HepG2 (cell line): ENCODE measurements around the gene DMPK. TPM values are rescaled to one million over a fixed set of nuclear protein-coding genes. Genes with fewer than 3 reads are reported as not detected.

Experiments
- ATAC-seq: fragments of 200-7000 bp; cut with Tn5 transposase; 3 replicates; pipeline ENCODE4 v1.9.1; 2020; ENCODE audit warnings: mild to moderate bottlenecking, moderate library complexity
- BruUV-seq: library from RNA; stranded (reverse); fragments of 400-500 nt; replicated peaks from 2 replicates; lab custom pipeline; 2021; lab: Mats Ljungman, UMichigan
- CTCF ChIA-PET: fragments of 300-600 bp; formaldehyde crosslinking; extraction: SDS; loops from one replicate; lab custom pipeline; 2021; ENCODE audit warnings: low total read pairs, inconsistent platforms, low intra/inter-chr PET ratio; lab: Yijun Ruan, JAX
- POLR2A ChIA-PET: fragments of 350-600 bp; sonication (Branson Sonifier 250); formaldehyde crosslinking; loops from one replicate; lab custom pipeline; 2020; ENCODE audit warnings: antibody characterized with exemption, inconsistent platforms; lab: Yijun Ruan, JAX
- DNase-seq: peaks from one replicate; pipeline ENCODE4 v3.0.0-alpha.2; 2015; ENCODE audit warnings: low spot score
- FAIRE-seq: peaks from 3 replicates; lab custom pipeline; 2011; peaks lifted over from hg19 to GRCh38; lab: Jason Lieb, UNC
- H2AFZ ChIP-seq: one replicate; pipeline ENCODE4 v1.6.1; 2011; ENCODE audit warnings: low read length, inconsistent platforms
- H3K27ac ChIP-seq: fragments of 300-600 bp; 3 replicates; pipeline ENCODE4 v1.8.0; 2011; ENCODE audit warnings: mixed run types, mild to moderate bottlenecking, mixed read lengths, low read length, inconsistent platforms; ENCODE audit not compliant: insufficient read depth; ENCODE audit errors: extremely low read length
- H3K27me3 ChIP-seq, 2 experiments: fragments of 200-600 bp in 1 of 2; 2 replicates in 1 of 2; 3 replicates in 1 of 2; pipeline versions ENCODE4 v1.6.0 to v1.8.0; 2011; ENCODE audit warnings: low read length in 2 of 2, mild to moderate bottlenecking in 2 of 2, moderate library complexity in 2 of 2, inconsistent platforms in 1 of 2; ENCODE audit not compliant: insufficient read depth in 2 of 2, control insufficient read depth in 1 of 2
- H3K36me3 ChIP-seq, 2 experiments: fragments of 200-600 bp in 1 of 2; replicated peaks in 1 of 2; 2 replicates in 1 of 2; 3 replicates in 1 of 2; pipeline versions ENCODE4 v1.5.1 to v1.8.0; 2011; ENCODE audit warnings: low read length in 2 of 2, inconsistent platforms in 1 of 2; ENCODE audit not compliant: insufficient read depth in 2 of 2, control insufficient read depth in 1 of 2
- H3K4me1 ChIP-seq: 2 replicates; pipeline ENCODE4 v1.5.1; 2012; ENCODE audit warnings: low read length, inconsistent platforms; ENCODE audit not compliant: insufficient read depth
- H3K4me2 ChIP-seq: 2 replicates; pipeline ENCODE4 v1.6.0; 2011; ENCODE audit warnings: low read depth, low read length, inconsistent platforms
- H3K4me3 ChIP-seq, 3 experiments: fragments of 200-600 bp in 1 of 3; sonication (generic), shearing (Covaris generic) in 1 of 3; replicated peaks in 1 of 3; 2 replicates each; pipeline ENCODE4 v1.5.1; 2011 to 2016; ENCODE audit warnings: low read length in 3 of 3, inconsistent platforms in 2 of 3, low read depth in 2 of 3, mild to moderate bottlenecking in 2 of 3, control low read depth in 1 of 3, mixed read lengths in 1 of 3; ENCODE audit not compliant: insufficient read depth in 1 of 3
- H3K79me2 ChIP-seq: one replicate; pipeline ENCODE4 v1.6.1; 2011; ENCODE audit warnings: low read length, inconsistent platforms; ENCODE audit not compliant: insufficient read depth
- H3K9ac ChIP-seq: 2 replicates; pipeline ENCODE4 v1.6.0; 2011; ENCODE audit warnings: mild to moderate bottlenecking, low read depth, low read length, inconsistent platforms; ENCODE audit not compliant: insufficient read depth
- H3K9me3 ChIP-seq: 2 replicates; pipeline ENCODE4 v1.5.1; 2012; ENCODE audit warnings: mild to moderate bottlenecking, low read length
- H4K20me1 ChIP-seq: 2 replicates; pipeline ENCODE4 v1.6.0; 2011; ENCODE audit warnings: inconsistent platforms, mild to moderate bottlenecking, low read length, moderate library complexity; ENCODE audit not compliant: insufficient read depth
- DPF2 ChIP-seq: sonication (generic); formaldehyde crosslinking; IDR thresholded peaks from 2 replicates; pipeline ENCODE4 v1.4.0; 2020; ENCODE audit warnings: mild to moderate bottlenecking, low read depth, missing genetic modification reagents, borderline replicate concordance
- GTF2F1 ChIP-seq: fragments of 150-350 bp; IDR thresholded peaks from 2 replicates; pipeline ENCODE4 v1.6.1; 2014; ENCODE audit warnings: low read length
- HOXA3 ChIP-seq: sonication (generic); formaldehyde crosslinking; IDR thresholded peaks from 2 replicates; pipeline ENCODE4 v1.5.0; 2020; ENCODE audit warnings: missing genetic modification reagents
- MLX ChIP-seq: IDR thresholded peaks from 2 replicates; pipeline ENCODE4 v1.6.1; 2016
- RARA ChIP-seq: IDR thresholded peaks from 2 replicates; pipeline ENCODE4 v1.6.1; 2016; ENCODE audit warnings: missing genetic modification reagents, missing compliant biosample characterization
- SP4 ChIP-seq: sonication (generic); formaldehyde crosslinking; IDR thresholded peaks from 2 replicates; pipeline ENCODE4 v1.8.1; 2023; ENCODE audit warnings: mild to moderate bottlenecking, missing genetic modification reagents
- ZBTB46 ChIP-seq: sonication (generic); formaldehyde crosslinking; IDR thresholded peaks from 2 replicates; pipeline ENCODE4 v1.4.0; 2020; ENCODE audit warnings: mild to moderate bottlenecking, missing genetic modification reagents, borderline replicate concordance
- ZEB1 ChIP-seq: IDR thresholded peaks from 2 replicates; pipeline ENCODE4 v1.6.1; 2012; ENCODE audit warnings: mild to moderate bottlenecking, low read depth, inconsistent platforms; ENCODE audit not compliant: insufficient replicate concordance
- ZKSCAN1 ChIP-seq: fragments of 150-350 bp; IDR thresholded peaks from 2 replicates; pipeline ENCODE4 v1.6.1; 2014; ENCODE audit warnings: low read length
- ZNF101 ChIP-seq: sonication (generic); formaldehyde crosslinking; IDR thresholded peaks from 2 replicates; pipeline ENCODE4 v1.4.0; 2020; ENCODE audit warnings: mild to moderate bottlenecking, low read depth, missing genetic modification reagents, borderline replicate concordance
- ZNF510 ChIP-seq: sonication (generic); formaldehyde crosslinking; IDR thresholded peaks from 2 replicates; pipeline ENCODE4 v1.4.0; 2020; ENCODE audit warnings: low read depth, mild to moderate bottlenecking, missing genetic modification reagents
- ZNF543 ChIP-seq: sonication (generic); formaldehyde crosslinking; IDR thresholded peaks from 2 replicates; pipeline ENCODE4 v1.4.0; 2020; ENCODE audit warnings: mild to moderate bottlenecking, missing genetic modification reagents
- ZNF567 ChIP-seq: sonication (generic); formaldehyde crosslinking; IDR thresholded peaks from 2 replicates; pipeline ENCODE4 v1.8.1; 2023; ENCODE audit warnings: mild to moderate bottlenecking, missing genetic modification reagents, borderline replicate concordance
- ZNF629 ChIP-seq: sonication (generic); formaldehyde crosslinking; conservative IDR thresholded peaks from 2 replicates; pipeline ENCODE4 v1.5.0; 2020; ENCODE audit warnings: missing genetic modification reagents
- ZNF691 ChIP-seq: sonication (generic); formaldehyde crosslinking; IDR thresholded peaks from 2 replicates; pipeline ENCODE4 v1.4.0; 2020; ENCODE audit warnings: missing genetic modification reagents, low read depth, mild to moderate bottlenecking, borderline replicate concordance
- ZSCAN25 ChIP-seq: sonication (generic); formaldehyde crosslinking; IDR thresholded peaks from 2 replicates; pipeline ENCODE4 v1.8.0; 2022; ENCODE audit warnings: mild to moderate bottlenecking, missing genetic modification reagents
- WGBS: methylation state at CpG from one replicate; pipeline ENCODE4 v1.1.6; 2017; ENCODE audit warnings: low lambda C conversion rate; 5-methylcytosine and 5-hydroxymethylcytosine counted together
- in situ Hi-C: cut with HindIII; loops from 2 replicates; pipeline ENCODE4 v1.10.0; 2017; ENCODE audit warnings: low pct_unique_long_range_greater_than_20kb; ENCODE audit not compliant: extremely low pct_ligation_motif_present
- intact Hi-C: fragments of 100-400 bp; cut with micrococcal nuclease; formaldehyde crosslinking; loops from one replicate; pipeline ENCODE4 v1.10.0; 2022; ENCODE audit not compliant: unreplicated experiment
- polyA plus RNA-seq, 8 experiments: library from polyadenylated mRNA; depleted of rRNA in 3 of 8; stranded (reverse) in 7 of 8; unstranded in 1 of 8; fragments of >200 nt; fragmentation: Illumina TruSeq in 4 of 8; extraction: Trizol in 4 of 8; gene quantifications; 2 replicates each; pipeline versions ENCODE4 v1.2.1 to v1.2.3, GENCODE V29; 2011 to 2016; ENCODE audit warnings: low read depth in 4 of 8, missing spikeins in 1 of 8, mixed read lengths in 1 of 8; ENCODE audit not compliant: insufficient read depth in 1 of 8
- total RNA-seq, 5 experiments: library from RNA; depleted of rRNA; stranded (reverse); fragments of >200 nt; fragmentation: Illumina TruSeq; extraction: Trizol; gene quantifications; 2 replicates each; pipeline ENCODE4 v1.2.3, GENCODE V29; 2016; ENCODE audit warnings: low read depth in 1 of 5
- TF ChIP-seq, protein P1 (sequence below): sonication (generic); formaldehyde crosslinking; IDR thresholded peaks from 2 replicates; pipeline ENCODE4 v1.5.0; 2020; ENCODE audit warnings: mild to moderate bottlenecking, missing genetic modification reagents, borderline replicate concordance

The DMPK gene
- total and polyA plus RNA-seq, 2 of the 13 experiments (the other 11 are each of a cell fraction or from before 2014, with no cell fraction given): 5.3 to 8.8 TPM

- no peak for TF ChIP-seq ZBTB46 (CRISPR knock-in tag)
- no peak for TF ChIP-seq ZKSCAN1
- no peak for TF ChIP-seq ZNF510
- no peak for TF ChIP-seq SP4 (CRISPR knock-in tag)
- no peak for TF ChIP-seq GTF2F1
- TF ChIP-seq ZNF543: no peak
- no peak for TF ChIP-seq HOXA3 (CRISPR knock-in tag)
- no peak for TF ChIP-seq ZNF691
- no peak for TF ChIP-seq ZNF567 (CRISPR knock-in tag)
- TF ChIP-seq ZEB1: no peak
- TF ChIP-seq ZSCAN25 (CRISPR knock-in tag): no peak
- TF ChIP-seq, all 625 proteins: peak for 14
These were observed 1.7 kb downstream of the DMPK start (continued) for GRCh38 chr19:45780448-45781213.

DNA sequence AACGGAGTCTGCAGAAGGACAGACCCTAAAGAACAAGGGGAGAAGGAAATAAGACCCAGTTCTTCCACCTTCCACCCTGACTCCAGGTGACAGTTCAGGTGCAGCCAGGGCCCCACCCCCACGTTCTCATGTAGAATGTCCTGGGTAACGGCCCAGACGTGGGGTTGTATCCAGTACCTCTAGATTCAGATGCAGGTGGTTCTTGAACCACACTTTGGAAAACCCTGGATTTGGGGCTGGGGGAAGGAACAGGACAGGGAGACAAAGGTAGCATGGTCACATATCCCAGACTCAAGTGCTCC is 2.2 kb downstream of the DMPK start:
- BruUV-seq: no TSS peak
- ATAC-seq: no peak
- DNase-seq: no peak

More for the DNA sequence above, 2.2 kb downstream of the DMPK start:
- no peaks in the 10 kb centered on the region for H3K27me3 ChIP-seq
- ChIA-PET CTCF (no interaction called here), POLR2A (interaction anchor here (4.7 kb wide), 1 partner anchor 10 kb away, joined by 53 read pairs; the partner anchor contains the start of gene SIX5)
- no peak overlapping the region for H3K9ac ChIP-seq
- H3K79me2 ChIP-seq: no peaks in the 10 kb centered on the region
- peak overlapping the region in 1 of 3 experiments; percentile 42; a peak in 1 of 6 replicates for H3K4me3 ChIP-seq
- H3K4me2 ChIP-seq: peak overlapping the region; percentile 75
- H2AFZ ChIP-seq: no peak overlapping the region
- TF ChIP-seq ZNF101 (CRISPR knock-in tag): no peak
- TF ChIP-seq, protein P1, sequence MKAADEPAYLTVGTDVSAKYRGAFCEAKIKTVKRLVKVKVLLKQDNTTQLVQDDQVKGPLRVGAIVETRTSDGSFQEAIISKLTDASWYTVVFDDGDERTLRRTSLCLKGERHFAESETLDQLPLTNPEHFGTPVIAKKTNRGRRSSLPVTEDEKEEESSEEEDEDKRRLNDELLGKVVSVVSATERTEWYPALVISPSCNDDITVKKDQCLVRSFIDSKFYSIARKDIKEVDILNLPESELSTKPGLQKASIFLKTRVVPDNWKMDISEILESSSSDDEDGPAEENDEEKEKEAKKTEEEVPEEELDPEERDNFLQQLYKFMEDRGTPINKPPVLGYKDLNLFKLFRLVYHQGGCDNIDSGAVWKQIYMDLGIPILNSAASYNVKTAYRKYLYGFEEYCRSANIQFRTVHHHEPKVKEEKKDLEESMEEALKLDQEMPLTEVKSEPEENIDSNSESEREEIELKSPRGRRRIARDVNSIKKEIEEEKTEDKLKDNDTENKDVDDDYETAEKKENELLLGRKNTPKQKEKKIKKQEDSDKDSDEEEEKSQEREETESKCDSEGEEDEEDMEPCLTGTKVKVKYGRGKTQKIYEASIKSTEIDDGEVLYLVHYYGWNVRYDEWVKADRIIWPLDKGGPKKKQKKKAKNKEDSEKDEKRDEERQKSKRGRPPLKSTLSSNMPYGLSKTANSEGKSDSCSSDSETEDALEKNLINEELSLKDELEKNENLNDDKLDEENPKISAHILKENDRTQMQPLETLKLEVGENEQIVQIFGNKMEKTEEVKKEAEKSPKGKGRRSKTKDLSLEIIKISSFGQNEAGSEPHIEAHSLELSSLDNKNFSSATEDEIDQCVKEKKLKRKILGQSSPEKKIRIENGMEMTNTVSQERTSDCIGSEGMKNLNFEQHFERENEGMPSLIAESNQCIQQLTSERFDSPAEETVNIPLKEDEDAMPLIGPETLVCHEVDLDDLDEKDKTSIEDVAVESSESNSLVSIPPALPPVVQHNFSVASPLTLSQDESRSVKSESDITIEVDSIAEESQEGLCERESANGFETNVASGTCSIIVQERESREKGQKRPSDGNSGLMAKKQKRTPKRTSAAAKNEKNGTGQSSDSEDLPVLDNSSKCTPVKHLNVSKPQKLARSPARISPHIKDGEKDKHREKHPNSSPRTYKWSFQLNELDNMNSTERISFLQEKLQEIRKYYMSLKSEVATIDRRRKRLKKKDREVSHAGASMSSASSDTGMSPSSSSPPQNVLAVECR: no peak
- TF ChIP-seq RARA (CRISPR knock-in tag): no peak
- no peak for TF ChIP-seq MLX
- TF ChIP-seq ZNF629 (CRISPR knock-in tag): no peak
- TF ChIP-seq DPF2 (CRISPR knock-in tag): no peak
- H3K27ac ChIP-seq: no peak overlapping the region
- peaks cover 39% of the 10 kb centered on the region for H3K4me1 ChIP-seq
- WGBS: 20% methylated on average over 2 of the region's 4 CpGs
- intact Hi-C loops: no loop called here
- peaks cover 3 to 4% of the 10 kb centered on the region in 2 experiments; a peak in 2 of 5 replicates for H3K36me3 ChIP-seq
- no peaks in the 10 kb centered on the region for H3K9me3 ChIP-seq
- FAIRE-seq: no peak
- in situ Hi-C loops: no loop called here
- peaks cover 4% of the 10 kb centered on the region; the same call in 1 of the 2 replicates for H4K20me1 ChIP-seq
